ENCODE measurements around the gene STAB1. TPM values are rescaled to one million over a fixed set of nuclear protein-coding genes. Genes with fewer than 3 reads are reported as not detected.

The STAB1 gene
- total and polyA plus RNA-seq, 2 of the 13 experiments (the other 11 are each of a cell fraction or from before 2014, with no cell fraction given), result 0.09 to 0.34 TPM

- TF ChIP-seq ZNF407 (CRISPR knock-in tag; IDR thresholded peaks at IDR 0.05; ENCODE audit: not compliant biosample characterization), result peak; percentile 31
- TF ChIP-seq ZNF616 (CRISPR knock-in tag; IDR thresholded peaks at IDR 0.05; ENCODE audit: low read depth), result no peak
- 0 out of 2 replicates have a peak, but pooled peaks have one; percentile 7 for TF ChIP-seq RARA (CRISPR knock-in tag; IDR thresholded peaks at IDR 0.05)
- TF ChIP-seq KDM3A (CRISPR knock-in tag; IDR thresholded peaks at IDR 0.05; ENCODE audit: low read depth), result 0 out of 2 replicates have a peak, but pooled peaks have one; percentile 31
- no peak for TF ChIP-seq ZSCAN5A (CRISPR knock-in tag; IDR thresholded peaks at IDR 0.05; ENCODE audit: borderline replicate concordance)
- no peak for TF ChIP-seq ARNT2 (CRISPR knock-in tag; IDR thresholded peaks at IDR 0.05; ENCODE audit: low read depth)
- TF ChIP-seq MTA1 (CRISPR knock-in tag; IDR thresholded peaks at IDR 0.05; ENCODE audit: borderline replicate concordance), result 0 out of 2 replicates have a peak, but pooled peaks have one; percentile 46
- peak; percentile 53; the same call in 1 of the 2 replicates for TF ChIP-seq GMEB1 (CRISPR knock-in tag; IDR thresholded peaks at IDR 0.05; ENCODE audit: borderline replicate concordance)
- peak; percentile 95 for TF ChIP-seq SMC3 (IDR thresholded peaks at IDR 0.05; ENCODE audit: low read length)
- no peak for TF ChIP-seq CCDC6 (CRISPR knock-in tag; IDR thresholded peaks at IDR 0.05)
- no peak for TF ChIP-seq ZNF740 (CRISPR knock-in tag; IDR thresholded peaks at IDR 0.05)
- 0 out of 2 replicates have a peak, but pooled peaks have one; percentile 38 for TF ChIP-seq SP2 (CRISPR knock-in tag; IDR thresholded peaks at IDR 0.05)
- TF ChIP-seq PATZ1 (CRISPR knock-in tag; IDR thresholded peaks at IDR 0.05), result peak; percentile 53; the same call in 1 of the 2 replicates
Measured at GRCh38 chr3:52446631-52447511, 48.3 kb upstream of the STAB1 start (continued).

All from HepG2 (cell line).